Stomach smooth muscle (tissue), 2 donors: ENCODE measurements around the gene EFTUD2.
A peak's percentile ranks its signal among the peaks of the same experiment; 100 is the strongest.
"Not testable (repeated sequence)": the region's sequence is repeated elsewhere in the genome, so short reads cannot be mapped to it uniquely, and the experiment has no call there.

Experiments used
- H3K27ac ChIP-seq: one replicate; pipeline ENCODE4 v1.7.0; 2013; ENCODE audit warnings: mild to moderate bottlenecking, low read length, inconsistent platforms
- H3K27me3 ChIP-seq, 2 donors: one replicate each; pipeline ENCODE4 v1.7.0; 2013; ENCODE audit warnings: low read length in 2 of 2; ENCODE audit not compliant: insufficient read depth in 2 of 2, control insufficient read depth in 1 of 2
- H3K36me3 ChIP-seq, 2 donors: one replicate each; pipeline ENCODE4 v1.7.0; 2013; ENCODE audit warnings: low read length in 2 of 2; ENCODE audit not compliant: control insufficient read depth in 2 of 2, insufficient read depth in 2 of 2
- H3K4me1 ChIP-seq: one replicate; pipeline ENCODE4 v1.7.0; 2013; ENCODE audit warnings: low read length; ENCODE audit not compliant: control insufficient read depth, insufficient read depth
- H3K4me3 ChIP-seq, 2 donors: one replicate each; pipeline ENCODE4 v1.7.0; 2013; ENCODE audit warnings: low read length in 2 of 2
- H3K9ac ChIP-seq, 2 donors: one replicate each; pipeline ENCODE4 v1.7.0; 2013; ENCODE audit warnings: low read length in 2 of 2, mild to moderate bottlenecking in 1 of 2
- H3K9me3 ChIP-seq, 2 donors: one replicate each; pipeline ENCODE4 v1.7.0; 2013; ENCODE audit warnings: low read length in 2 of 2; ENCODE audit not compliant: control insufficient read depth in 2 of 2
- donor health status: healthy.
- donor health status: Pancreatic carcinoma.

The EFTUD2 gene

DNA sequence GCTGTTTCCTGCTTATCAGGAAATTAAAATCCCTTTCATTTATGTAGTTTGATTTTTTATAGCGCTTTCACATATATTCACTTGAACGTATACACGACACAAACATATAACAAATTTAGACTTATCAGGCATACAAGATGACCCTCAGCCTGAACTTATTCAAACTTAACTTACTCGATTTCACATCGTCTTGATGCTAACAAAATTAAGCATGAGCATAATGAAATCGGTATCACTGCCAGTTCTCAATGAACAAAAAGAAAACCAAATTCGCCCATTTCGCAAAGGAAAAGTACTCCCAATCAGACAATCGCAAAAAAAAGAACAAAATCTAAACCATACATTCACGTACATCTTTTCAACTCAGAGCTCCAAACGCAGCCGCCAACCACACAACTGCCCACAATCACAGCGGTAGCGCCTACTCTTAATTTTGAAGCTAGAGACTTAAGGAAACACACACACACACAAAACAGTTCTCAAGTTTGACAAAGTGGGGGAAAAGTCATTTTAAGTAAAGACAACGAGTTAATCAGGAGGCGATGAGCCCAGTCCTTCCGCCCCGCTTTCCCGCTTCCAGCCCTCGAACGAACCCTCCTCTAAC is 70.2 kb downstream of the EFTUD2 start:
- H3K4me1 ChIP-seq = peaks cover 6% of the 10 kb centered on the region
- H3K9ac ChIP-seq = peak overlapping the region; percentile 2 to 67
- peak overlapping the region; percentile 67 to 80 for H3K4me3 ChIP-seq
- H3K27me3 ChIP-seq = no peaks in the 10 kb centered on the region
- peak overlapping the region; percentile 80 for H3K27ac ChIP-seq
- H3K9me3 ChIP-seq = no peaks in the 10 kb centered on the region
- H3K36me3 ChIP-seq = no peaks in the 10 kb centered on the region

DNA sequence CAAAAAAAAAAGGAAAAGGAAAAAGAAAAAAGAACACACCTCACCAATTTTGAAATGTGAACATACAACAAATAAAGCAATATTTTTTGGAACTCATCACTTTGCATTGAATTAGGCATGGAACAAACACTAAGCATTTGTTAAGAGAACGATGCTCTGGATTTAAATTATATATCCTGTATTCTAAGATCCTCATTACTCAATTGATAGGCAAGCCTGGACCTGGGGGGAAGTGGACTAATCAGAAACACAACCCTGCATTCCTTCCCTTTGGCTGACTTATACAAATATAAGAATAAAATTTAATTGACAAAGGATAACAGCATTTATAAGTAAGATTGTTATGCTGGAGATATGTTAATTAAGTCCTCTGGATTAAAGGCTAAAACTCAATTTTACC is 71.4 kb downstream of the EFTUD2 start:
- Histone ChIP-seq H3K27me3 (no peaks in the 10 kb centered on the region), H3K9me3 (no peaks in the 10 kb centered on the region), H3K4me3 (peak overlapping the region; percentile 67 to 80), H3K27ac (no peak overlapping the region), H3K36me3 (no peaks in the 10 kb centered on the region), H3K4me1 (peaks cover 8% of the 10 kb centered on the region), H3K9ac (peak overlapping the region in 1 of 2 donors; percentile 67)

DNA sequence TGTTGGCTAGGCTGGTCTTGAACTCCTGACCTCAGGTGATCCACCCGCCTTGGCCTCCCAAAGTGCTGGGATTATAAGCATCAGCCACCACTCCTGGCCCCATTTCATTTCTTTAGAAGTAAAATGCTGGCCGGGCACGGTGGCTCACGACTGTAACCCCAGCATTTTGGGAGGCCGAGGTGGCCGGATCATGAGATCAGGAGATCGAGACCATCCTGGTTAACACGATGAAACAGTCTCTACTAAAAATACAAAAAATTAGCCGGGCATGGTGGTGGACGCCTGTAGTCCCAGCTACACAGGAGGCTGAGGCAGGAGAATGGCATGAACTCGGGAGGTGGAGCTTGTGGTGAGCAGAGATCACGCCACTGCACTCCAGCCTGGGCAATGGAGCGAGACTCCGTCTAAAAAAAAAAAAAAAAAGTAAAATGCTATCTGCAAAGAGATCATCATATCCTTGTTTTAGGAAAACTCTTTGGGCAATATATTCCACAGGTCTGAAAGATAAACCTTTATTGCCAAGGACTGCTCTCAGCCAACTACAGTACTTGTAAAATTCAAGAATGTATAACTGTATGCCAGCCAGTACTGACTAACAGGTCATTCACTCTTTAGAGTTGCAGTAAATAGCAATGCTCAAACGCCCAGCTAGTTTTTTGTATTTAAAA is 73.0 kb downstream of the EFTUD2 start:
- Histone ChIP-seq H3K27me3 (no peaks in the 10 kb centered on the region), H3K27ac (no peak overlapping the region), H3K9me3 (no peaks in the 10 kb centered on the region), H3K4me3 (no peak overlapping the region), H3K36me3 (no peaks in the 10 kb centered on the region), H3K4me1 (peaks cover 12% of the 10 kb centered on the region), H3K9ac (no peak overlapping the region)

DNA sequence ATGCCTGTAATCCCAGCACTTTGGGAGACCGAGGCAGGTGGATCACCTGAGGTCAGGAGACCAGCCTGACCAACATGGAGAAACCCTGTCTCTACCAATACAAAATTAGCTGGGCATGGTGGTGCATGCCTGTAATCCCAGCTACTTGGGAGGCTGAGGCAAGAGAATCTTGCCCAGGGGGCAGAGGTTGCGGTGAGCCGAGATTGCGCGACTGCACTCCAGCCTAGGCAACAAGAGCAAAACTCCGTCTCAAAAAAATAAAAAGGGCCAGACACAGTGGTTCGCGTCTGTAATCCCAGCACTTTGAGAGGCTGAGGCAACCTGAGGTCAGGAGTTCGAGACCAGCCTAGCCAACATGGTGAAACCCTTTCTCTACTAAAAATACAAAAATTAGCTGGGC is 74.0 kb downstream of the EFTUD2 start:
- not testable (repeated sequence) for H3K4me3 ChIP-seq, H3K9me3 ChIP-seq, H3K9ac ChIP-seq, H3K36me3 ChIP-seq, H3K27ac ChIP-seq, H3K27me3 ChIP-seq
- H3K4me1 ChIP-seq = peaks cover 14% of the 10 kb centered on the region

DNA sequence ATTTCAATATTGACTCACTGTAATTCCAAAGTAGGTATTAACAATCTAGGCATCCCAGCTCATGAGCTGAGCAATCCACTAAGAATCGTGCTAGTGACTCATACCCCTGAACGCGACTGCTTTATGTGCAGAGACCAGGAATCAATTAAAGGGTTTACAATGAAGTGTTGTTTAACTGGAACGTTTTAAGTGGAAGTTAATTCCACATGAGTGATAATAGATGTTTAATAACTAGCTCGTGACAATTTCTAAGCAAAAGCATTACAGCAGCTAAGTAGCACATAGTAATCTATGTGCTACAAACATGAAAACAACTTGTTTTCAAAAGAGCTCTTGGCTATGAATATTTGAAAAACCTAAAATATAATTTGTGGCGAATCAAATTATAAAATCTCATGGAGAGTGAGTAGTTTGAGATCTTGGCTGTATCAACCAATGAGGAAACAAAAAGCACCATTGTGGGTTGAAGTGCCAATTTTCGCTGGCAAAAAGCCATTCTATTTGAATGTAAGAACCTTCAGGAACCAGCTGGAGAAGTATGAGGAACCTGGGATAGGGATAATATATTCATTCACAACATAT is 78.5 kb downstream of the EFTUD2 start:
- no peaks in the 10 kb centered on the region for H3K36me3 ChIP-seq
- peak overlapping the region in 1 of 2 donors; percentile 13 for H3K9ac ChIP-seq
- H3K4me1 ChIP-seq = peaks cover 16% of the 10 kb centered on the region
- H3K27me3 ChIP-seq = no peaks in the 10 kb centered on the region
- peak overlapping the region; percentile 25 for H3K27ac ChIP-seq
- H3K4me3 ChIP-seq = no peak overlapping the region
- H3K9me3 ChIP-seq = no peaks in the 10 kb centered on the region

DNA sequence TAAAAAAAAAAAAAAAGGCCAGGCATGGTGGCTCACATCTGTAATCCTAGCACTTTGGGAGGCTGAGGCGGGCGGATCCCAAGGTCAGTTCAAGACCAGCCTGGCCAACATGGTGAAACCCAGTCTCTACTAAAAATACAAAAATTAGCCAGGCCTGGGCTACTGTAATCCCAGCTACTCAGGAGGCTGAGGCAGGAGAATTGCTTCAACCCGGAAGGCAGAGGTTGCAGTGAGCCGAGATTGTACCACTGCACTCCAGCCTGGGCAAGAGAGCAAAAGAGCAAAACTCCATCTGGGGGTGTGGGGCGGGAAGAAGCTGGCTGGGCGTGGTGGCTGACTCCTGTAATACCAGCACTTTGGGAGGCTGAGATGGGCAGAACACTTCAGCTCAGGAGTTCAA is 80.7 kb downstream of the EFTUD2 start:
- H3K27me3 ChIP-seq, H3K9ac ChIP-seq, H3K36me3 ChIP-seq, H3K27ac ChIP-seq, H3K4me3 ChIP-seq, H3K9me3 ChIP-seq: not testable (repeated sequence)
- H3K4me1 ChIP-seq = peaks cover 16% of the 10 kb centered on the region

DNA sequence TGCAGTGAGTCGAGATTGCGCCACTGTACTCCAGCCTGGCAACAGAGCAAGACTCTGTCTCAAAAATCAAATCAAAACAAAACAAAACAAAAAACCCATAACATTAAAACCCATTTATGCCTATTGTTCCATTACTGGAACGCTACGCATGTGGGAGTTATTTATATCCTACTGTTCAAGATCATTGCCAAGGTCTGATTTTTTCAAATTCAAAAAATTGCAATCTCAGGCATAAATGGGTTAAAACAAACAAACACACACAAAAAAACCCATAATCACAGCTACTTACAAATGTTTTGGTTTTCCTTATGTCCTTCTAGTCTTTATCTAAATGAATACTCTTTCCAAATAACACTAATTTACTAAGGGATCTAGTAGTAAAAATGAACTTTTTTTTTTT is 87.0 kb downstream of the EFTUD2 start:
- Histone ChIP-seq H3K36me3 (no peaks in the 10 kb centered on the region), H3K9ac (no peak overlapping the region), H3K27me3 (no peaks in the 10 kb centered on the region), H3K4me3 (no peak overlapping the region), H3K4me1 (peaks cover 24% of the 10 kb centered on the region), H3K9me3 (no peaks in the 10 kb centered on the region), H3K27ac (peak overlapping the region; percentile 3)

DNA sequence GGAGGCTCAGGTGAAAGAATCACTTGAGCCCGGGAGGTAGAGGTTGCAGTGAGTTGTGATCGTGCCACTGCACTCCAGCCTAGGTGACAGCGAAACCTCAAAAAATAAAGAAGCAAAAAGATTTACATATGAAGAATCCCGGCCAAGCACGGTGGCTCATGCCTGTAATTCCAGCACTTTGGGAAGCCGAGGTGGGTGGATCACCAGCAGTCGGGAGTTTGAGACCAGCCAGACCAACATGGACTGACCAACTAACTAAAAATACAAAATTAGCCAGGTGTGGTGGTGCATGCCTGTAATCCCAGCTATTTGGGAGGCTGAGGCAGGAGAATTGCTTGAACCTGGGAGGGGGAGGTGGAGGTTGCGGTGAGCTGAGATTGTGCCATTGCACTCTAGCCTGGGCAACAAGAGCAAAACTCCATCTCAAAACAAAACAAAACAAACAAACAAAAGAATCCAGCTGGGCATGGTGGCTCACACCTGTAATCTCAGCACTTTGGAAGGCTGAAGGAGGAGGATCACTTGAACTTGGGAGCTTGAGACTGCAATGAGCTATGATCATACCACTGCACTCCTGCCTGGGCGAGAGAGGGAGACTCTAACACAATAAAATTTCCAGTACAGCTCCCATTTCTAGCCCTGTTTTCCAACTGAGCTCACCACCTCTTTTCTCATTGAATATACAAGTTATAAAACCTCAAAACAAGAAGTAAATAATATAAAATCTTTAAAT is 90.4 kb downstream of the EFTUD2 start:
- H3K36me3 ChIP-seq, H3K9ac ChIP-seq, H3K27me3 ChIP-seq, H3K4me3 ChIP-seq, H3K9me3 ChIP-seq: not testable (repeated sequence)
- Histone ChIP-seq H3K27ac (peak overlapping the region; percentile 31), H3K4me1 (peaks cover 50% of the 10 kb centered on the region)

DNA sequence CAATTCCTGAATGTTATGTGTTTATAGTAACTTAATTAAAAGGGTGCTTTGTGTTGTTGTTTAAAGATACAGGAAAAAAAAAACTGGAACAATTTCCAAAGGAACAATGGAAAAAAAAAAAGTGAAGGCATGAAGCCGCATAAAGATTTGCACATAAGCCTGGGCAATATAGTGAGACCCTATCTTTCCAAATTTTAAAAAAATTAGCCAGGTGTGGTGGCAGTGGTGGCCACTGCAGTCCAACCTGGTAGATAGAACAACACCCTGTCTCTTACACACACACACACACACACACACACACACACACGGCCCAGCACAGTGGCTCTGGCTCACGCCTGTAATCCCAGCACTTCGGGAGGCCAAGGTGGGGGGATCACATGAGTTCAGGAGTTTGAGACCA is 91.1 kb downstream of the EFTUD2 start:
- Histone ChIP-seq H3K4me3 (no peak overlapping the region), H3K27ac (peak overlapping the region; percentile 38), H3K4me1 (peaks cover 57% of the 10 kb centered on the region), H3K9ac (no peak overlapping the region), H3K27me3 (no peaks in the 10 kb centered on the region), H3K9me3 (no peaks in the 10 kb centered on the region), H3K36me3 (peaks cover 3 to 4% of the 10 kb centered on the region in 2 donors)

DNA sequence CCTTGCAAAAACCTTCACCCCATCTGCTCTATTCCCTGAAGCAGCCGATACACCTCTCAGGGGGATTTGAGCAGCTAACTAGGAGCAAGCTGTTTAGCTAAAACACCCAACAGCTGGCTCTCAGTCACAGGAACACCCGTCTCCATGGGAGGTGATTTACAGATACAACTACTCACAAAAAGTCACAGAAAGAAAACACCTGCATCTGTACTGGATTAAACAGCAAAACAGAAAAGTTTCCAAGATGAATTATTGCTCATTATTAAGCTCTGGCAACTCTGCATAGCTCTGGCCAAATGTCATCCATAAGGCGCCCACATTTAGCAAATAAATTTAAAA is 91.5 kb downstream of the EFTUD2 start:
- no peak overlapping the region for H3K4me3 ChIP-seq
- H3K9me3 ChIP-seq = no peaks in the 10 kb centered on the region
- H3K4me1 ChIP-seq = peaks cover 61% of the 10 kb centered on the region
- no peaks in the 10 kb centered on the region for H3K27me3 ChIP-seq
- H3K27ac ChIP-seq = peak overlapping the region; percentile 38
- peaks cover 3 to 4% of the 10 kb centered on the region in 2 donors for H3K36me3 ChIP-seq
- H3K9ac ChIP-seq = peak overlapping the region in 1 of 2 donors; percentile 5
